ENCODE data around the gene SLC22A23. TPM values are rescaled to one million over a fixed set of nuclear protein-coding genes. Genes with fewer than 3 reads are reported as not detected.

Gene SLC22A23
- total and polyA plus RNA-seq, 2 experiments from 2014 or later: 6.1 to 38.3 TPM

- H3K79me2 ChIP-seq (replicated peaks; ENCODE audit: insufficient read depth): peaks cover 57% of the 10 kb centered on the region
- H3K4me3 ChIP-seq: no peak overlapping the region
- Mint-ChIP-seq H3K9me3 (no peaks in the 10 kb centered on the region), H3K27ac (no peak overlapping the region), H3K4me1 (peaks cover 45% of the 10 kb centered on the region), H3K36me3 (ENCODE audit: low read depth) (peaks cover 20% of the 10 kb centered on the region; the same call in 2 of the 3 replicates), H3K4me3 (no peak overlapping the region), H3K27me3 (ENCODE audit: insufficient read depth, low read depth, poor library complexity) (peaks cover 14% of the 10 kb centered on the region)
- no peak overlapping the region for H3K4me2 ChIP-seq
- H3F3A ChIP-seq (replicated peaks; ENCODE audit: low read depth): 0 out of 2 replicates have a peak, but pooled peaks cover 3% of the 10 kb centered on the region
- H3K27me3 ChIP-seq (ENCODE audit: insufficient read depth): no peaks in the 10 kb centered on the region
- no peak for TF ChIP-seq CTCF (conservative IDR thresholded peaks at IDR 0.05; ENCODE audit: low read depth in 2 of 2)
- TF ChIP-seq CREB1 (CRISPR knock-in tag; IDR thresholded peaks at IDR 0.05; ENCODE audit: low read depth): no peak
- TF ChIP-seq, protein P1, sequence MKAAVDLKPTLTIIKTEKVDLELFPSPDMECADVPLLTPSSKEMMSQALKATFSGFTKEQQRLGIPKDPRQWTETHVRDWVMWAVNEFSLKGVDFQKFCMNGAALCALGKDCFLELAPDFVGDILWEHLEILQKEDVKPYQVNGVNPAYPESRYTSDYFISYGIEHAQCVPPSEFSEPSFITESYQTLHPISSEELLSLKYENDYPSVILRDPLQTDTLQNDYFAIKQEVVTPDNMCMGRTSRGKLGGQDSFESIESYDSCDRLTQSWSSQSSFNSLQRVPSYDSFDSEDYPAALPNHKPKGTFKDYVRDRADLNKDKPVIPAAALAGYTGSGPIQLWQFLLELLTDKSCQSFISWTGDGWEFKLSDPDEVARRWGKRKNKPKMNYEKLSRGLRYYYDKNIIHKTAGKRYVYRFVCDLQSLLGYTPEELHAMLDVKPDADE (IDR thresholded peaks at IDR 0.05): no peak
- no peak for TF ChIP-seq POLR2AphosphoS5 (IDR thresholded peaks at IDR 0.05; ENCODE audit: low read depth)
- no peak for TF ChIP-seq NANOG (IDR thresholded peaks at IDR 0.05; ENCODE audit: borderline replicate concordance)
- no peak for TF ChIP-seq ZNF114 (CRISPR knock-in tag; IDR thresholded peaks at IDR 0.05)
- no peak for TF ChIP-seq ZNF331 (CRISPR knock-in tag; IDR thresholded peaks at IDR 0.05; ENCODE audit: low read depth)
- no peak for TF ChIP-seq EZH2 (IDR thresholded peaks at IDR 0.05; ENCODE audit: low read depth, unreplicated experiment)
- TF ChIP-seq EZH2phosphoT487 (IDR thresholded peaks at IDR 0.05; ENCODE audit: unreplicated experiment): no peak
- TF ChIP-seq, protein P2, sequence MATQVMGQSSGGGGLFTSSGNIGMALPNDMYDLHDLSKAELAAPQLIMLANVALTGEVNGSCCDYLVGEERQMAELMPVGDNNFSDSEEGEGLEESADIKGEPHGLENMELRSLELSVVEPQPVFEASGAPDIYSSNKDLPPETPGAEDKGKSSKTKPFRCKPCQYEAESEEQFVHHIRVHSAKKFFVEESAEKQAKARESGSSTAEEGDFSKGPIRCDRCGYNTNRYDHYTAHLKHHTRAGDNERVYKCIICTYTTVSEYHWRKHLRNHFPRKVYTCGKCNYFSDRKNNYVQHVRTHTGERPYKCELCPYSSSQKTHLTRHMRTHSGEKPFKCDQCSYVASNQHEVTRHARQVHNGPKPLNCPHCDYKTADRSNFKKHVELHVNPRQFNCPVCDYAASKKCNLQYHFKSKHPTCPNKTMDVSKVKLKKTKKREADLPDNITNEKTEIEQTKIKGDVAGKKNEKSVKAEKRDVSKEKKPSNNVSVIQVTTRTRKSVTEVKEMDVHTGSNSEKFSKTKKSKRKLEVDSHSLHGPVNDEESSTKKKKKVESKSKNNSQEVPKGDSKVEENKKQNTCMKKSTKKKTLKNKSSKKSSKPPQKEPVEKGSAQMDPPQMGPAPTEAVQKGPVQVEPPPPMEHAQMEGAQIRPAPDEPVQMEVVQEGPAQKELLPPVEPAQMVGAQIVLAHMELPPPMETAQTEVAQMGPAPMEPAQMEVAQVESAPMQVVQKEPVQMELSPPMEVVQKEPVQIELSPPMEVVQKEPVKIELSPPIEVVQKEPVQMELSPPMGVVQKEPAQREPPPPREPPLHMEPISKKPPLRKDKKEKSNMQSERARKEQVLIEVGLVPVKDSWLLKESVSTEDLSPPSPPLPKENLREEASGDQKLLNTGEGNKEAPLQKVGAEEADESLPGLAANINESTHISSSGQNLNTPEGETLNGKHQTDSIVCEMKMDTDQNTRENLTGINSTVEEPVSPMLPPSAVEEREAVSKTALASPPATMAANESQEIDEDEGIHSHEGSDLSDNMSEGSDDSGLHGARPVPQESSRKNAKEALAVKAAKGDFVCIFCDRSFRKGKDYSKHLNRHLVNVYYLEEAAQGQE (IDR thresholded peaks at IDR 0.05; ENCODE audit: unreplicated experiment): no peak
- TF ChIP-seq JUNB (IDR thresholded peaks at IDR 0.05; ENCODE audit: unreplicated experiment): no peak
- TF ChIP-seq, protein P3, sequence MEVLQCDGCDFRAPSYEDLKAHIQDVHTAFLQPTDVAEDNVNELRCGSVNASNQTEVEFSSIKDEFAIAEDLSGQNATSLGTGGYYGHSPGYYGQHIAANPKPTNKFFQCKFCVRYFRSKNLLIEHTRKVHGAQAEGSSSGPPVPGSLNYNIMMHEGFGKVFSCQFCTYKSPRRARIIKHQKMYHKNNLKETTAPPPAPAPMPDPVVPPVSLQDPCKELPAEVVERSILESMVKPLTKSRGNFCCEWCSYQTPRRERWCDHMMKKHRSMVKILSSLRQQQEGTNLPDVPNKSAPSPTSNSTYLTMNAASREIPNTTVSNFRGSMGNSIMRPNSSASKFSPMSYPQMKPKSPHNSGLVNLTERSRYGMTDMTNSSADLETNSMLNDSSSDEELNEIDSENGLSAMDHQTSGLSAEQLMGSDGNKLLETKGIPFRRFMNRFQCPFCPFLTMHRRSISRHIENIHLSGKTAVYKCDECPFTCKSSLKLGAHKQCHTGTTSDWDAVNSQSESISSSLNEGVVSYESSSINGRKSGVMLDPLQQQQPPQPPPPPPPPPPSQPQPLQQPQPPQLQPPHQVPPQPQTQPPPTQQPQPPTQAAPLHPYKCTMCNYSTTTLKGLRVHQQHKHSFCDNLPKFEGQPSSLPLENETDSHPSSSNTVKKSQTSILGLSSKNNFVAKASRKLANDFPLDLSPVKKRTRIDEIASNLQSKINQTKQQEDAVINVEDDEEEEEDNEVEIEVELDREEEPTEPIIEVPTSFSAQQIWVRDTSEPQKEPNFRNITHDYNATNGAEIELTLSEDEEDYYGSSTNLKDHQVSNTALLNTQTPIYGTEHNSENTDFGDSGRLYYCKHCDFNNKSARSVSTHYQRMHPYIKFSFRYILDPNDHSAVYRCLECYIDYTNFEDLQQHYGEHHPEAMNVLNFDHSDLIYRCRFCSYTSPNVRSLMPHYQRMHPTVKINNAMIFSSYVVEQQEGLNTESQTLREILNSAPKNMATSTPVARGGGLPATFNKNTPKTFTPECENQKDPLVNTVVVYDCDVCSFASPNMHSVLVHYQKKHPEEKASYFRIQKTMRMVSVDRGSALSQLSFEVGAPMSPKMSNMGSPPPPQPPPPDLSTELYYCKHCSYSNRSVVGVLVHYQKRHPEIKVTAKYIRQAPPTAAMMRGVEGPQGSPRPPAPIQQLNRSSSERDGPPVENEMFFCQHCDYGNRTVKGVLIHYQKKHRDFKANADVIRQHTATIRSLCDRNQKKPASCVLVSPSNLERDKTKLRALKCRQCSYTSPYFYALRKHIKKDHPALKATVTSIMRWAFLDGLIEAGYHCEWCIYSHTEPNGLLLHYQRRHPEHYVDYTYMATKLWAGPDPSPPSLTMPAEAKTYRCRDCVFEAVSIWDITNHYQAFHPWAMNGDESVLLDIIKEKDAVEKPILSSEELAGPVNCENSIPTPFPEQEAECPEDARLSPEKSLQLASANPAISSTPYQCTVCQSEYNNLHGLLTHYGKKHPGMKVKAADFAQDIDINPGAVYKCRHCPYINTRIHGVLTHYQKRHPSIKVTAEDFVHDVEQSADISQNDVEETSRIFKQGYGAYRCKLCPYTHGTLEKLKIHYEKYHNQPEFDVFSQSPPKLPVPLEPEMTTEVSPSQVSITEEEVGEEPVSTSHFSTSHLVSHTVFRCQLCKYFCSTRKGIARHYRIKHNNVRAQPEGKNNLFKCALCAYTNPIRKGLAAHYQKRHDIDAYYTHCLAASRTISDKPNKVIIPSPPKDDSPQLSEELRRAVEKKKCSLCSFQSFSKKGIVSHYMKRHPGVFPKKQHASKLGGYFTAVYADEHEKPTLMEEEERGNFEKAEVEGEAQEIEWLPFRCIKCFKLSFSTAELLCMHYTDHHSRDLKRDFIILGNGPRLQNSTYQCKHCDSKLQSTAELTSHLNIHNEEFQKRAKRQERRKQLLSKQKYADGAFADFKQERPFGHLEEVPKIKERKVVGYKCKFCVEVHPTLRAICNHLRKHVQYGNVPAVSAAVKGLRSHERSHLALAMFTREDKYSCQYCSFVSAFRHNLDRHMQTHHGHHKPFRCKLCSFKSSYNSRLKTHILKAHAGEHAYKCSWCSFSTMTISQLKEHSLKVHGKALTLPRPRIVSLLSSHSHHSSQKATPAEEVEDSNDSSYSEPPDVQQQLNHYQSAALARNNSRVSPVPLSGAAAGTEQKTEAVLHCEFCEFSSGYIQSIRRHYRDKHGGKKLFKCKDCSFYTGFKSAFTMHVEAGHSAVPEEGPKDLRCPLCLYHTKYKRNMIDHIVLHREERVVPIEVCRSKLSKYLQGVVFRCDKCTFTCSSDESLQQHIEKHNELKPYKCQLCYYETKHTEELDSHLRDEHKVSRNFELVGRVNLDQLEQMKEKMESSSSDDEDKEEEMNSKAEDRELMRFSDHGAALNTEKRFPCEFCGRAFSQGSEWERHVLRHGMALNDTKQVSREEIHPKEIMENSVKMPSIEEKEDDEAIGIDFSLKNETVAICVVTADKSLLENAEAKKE (CRISPR knock-in tag; IDR thresholded peaks at IDR 0.05): no peak
- no peaks in the 10 kb centered on the region for H3K9me2 ChIP-seq (ENCODE audit: insufficient read depth)
- no peak overlapping the region for H2AFZ ChIP-seq
- H3K4me1 ChIP-seq (ENCODE audit: insufficient read depth): peaks cover 5% of the 10 kb centered on the region; the same call in 1 of the 2 replicates
- H3K36me3 ChIP-seq (ENCODE audit: insufficient read depth): no peaks in the 10 kb centered on the region
- DNase-seq (ENCODE audit: low spot score) (no peak), ATAC-seq (no peak)
- peaks cover 9% of the 10 kb centered on the region; the same call in 1 of the 2 replicates for H4K20me1 ChIP-seq (replicated peaks; ENCODE audit: insufficient read depth)
- H3K27ac ChIP-seq (ENCODE audit: low read depth): no peak overlapping the region
Measured at GRCh38 chr6:3398165-3398562, 58.7 kb downstream of the SLC22A23 start.
